NOMO-1 (cell line): Measurements from ENCODE around the gene GID8.

Experiments
- DNase-seq, 2 experiments: peaks; one replicate each; lab custom pipeline; 2025; ENCODE audit not compliant: unreplicated experiment in 2 of 2; lab: John Stamatoyannopoulos, UW

Gene GID8

GRCh38 chr20:62982124-62983075 is 44.5 kb downstream of the GID8 start:
- peak in 1 of 2 experiments; percentile 7 for DNase-seq

GRCh38 chr20:62983210-62983609 is 45.3 kb downstream of the GID8 start:
- DNase-seq: no peak

- no peak for DNase-seq
Measured at GRCh38 chr20:62984666-62985443, 46.9 kb downstream of the GID8 start.

GRCh38 chr20:62985444-62985778 is 47.5 kb downstream of the GID8 start:
- DNase-seq: no peak

GRCh38 chr20:62986257-62986800 is 48.4 kb downstream of the GID8 start:
- no peak for DNase-seq

- DNase-seq: no peak
Measured at GRCh38 chr20:62987114-62987513, 49.2 kb downstream of the GID8 start.

- DNase-seq: peak in 1 of 2 experiments; percentile 10
Measured at GRCh38 chr20:62989201-62989601, 51.3 kb downstream of the GID8 start.

GRCh38 chr20:62990306-62990825 is 52.4 kb downstream of the GID8 start:
- DNase-seq: no peak

GRCh38 chr20:62991196-62991807 is 53.4 kb downstream of the GID8 start:
- no peak for DNase-seq

- DNase-seq: no peak
Measured at GRCh38 chr20:62991863-62992262, 53.9 kb downstream of the GID8 start.

GRCh38 chr20:62993856-62994494 is 56.0 kb downstream of the GID8 start:
- no peak for DNase-seq

- DNase-seq: no peak
Measured at GRCh38 chr20:62994869-62995281, 56.9 kb downstream of the GID8 start.

- no peak for DNase-seq
Measured at GRCh38 chr20:62995481-62995880, 57.5 kb downstream of the GID8 start.

- no peak for DNase-seq
Measured at GRCh38 chr20:62995898-62996595, 58.1 kb downstream of the GID8 start.

GRCh38 chr20:62996596-62996982 is 58.6 kb downstream of the GID8 start:
- no peak for DNase-seq

- DNase-seq: no peak
Measured at GRCh38 chr20:62997417-62998035, 59.6 kb downstream of the GID8 start.
